ENCODE results near the gene KCNIP4. TPM values are rescaled to one million over a fixed set of nuclear protein-coding genes. Genes with fewer than 3 reads are reported as not detected.

KCNIP4 gene
- total and polyA plus RNA-seq, 2 donors (not counting 1 experiment from before 2014, with no cell fraction given) = not detected

DNA sequence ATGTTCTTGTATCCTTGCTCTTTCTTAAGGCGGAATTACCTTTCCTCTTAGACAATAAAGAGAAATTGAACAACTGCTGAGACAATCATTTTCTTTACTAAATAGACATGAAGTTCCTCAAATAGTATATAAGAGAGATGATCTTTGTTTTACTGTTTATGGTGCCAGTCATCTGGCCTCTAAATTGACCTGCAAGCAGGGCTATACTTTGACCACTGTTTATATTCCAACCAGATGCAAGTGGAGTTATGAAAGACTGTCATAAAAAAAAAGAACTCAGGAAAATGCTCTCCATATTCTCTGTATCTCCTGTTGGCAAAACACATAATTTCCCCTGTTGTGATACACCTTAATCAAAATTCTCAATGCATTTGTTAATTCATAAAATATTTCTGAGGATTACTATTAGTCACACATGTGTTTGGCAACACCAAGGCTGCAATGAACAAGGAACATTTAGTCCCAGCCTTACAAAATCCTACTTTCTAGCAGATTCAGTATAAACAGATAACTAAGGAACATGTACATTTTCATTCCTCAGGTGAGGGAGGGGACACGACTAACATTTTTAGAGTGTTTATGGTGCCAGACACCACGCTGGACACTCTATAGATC is 562.3 kb downstream of the KCNIP4 start:
- WGBS (ENCODE audit: insufficient coverage) = 60% methylated on average over 1 of the region's 3 CpGs
- Histone ChIP-seq H3K36me3 (replicated peaks in 1 of 2; ENCODE audit: control extremely low read depth in 1 of 2, control insufficient read depth in 1 of 2, extremely low read depth in 1 of 2, insufficient read depth in 2 of 2, low read length in 1 of 2) (no peaks in the 10 kb centered on the region), H3K27ac (ENCODE audit: low read length in 2 of 2) (no peak overlapping the region), H3K4me3 (ENCODE audit: control extremely low read depth in 1 of 5, extremely low read depth in 1 of 5, insufficient read depth in 1 of 5, low read depth in 2 of 5, low read length in 4 of 5) (no peak overlapping the region), H3K27me3 (replicated peaks in 1 of 4; ENCODE audit: control extremely low read depth in 1 of 4, control insufficient read depth in 3 of 4, insufficient read depth in 4 of 4, low read length in 3 of 4) (no peaks in the 10 kb centered on the region), H4K20me1 (ENCODE audit: control insufficient read depth, insufficient read depth, low read length, poor library complexity, severe bottlenecking) (no peaks in the 10 kb centered on the region), H3K9ac (ENCODE audit: low read length) (no peak overlapping the region), H3K4me1 (ENCODE audit: control insufficient read depth in 2 of 2, insufficient read depth in 2 of 2, low read length in 2 of 2) (no peaks in the 10 kb centered on the region), H3K79me2 (ENCODE audit: control insufficient read depth, insufficient read depth, low read length) (no peaks in the 10 kb centered on the region), H3K9me3 (ENCODE audit: control extremely low read depth in 1 of 3, control insufficient read depth in 2 of 3, insufficient read depth in 1 of 3, low read length in 2 of 3) (no peaks in the 10 kb centered on the region), H3K4me2 (replicated peaks; ENCODE audit: low read depth, low read length, poor library complexity, severe bottlenecking) (no peak overlapping the region), H2AFZ (ENCODE audit: insufficient read depth, low read depth, low read length, poor library complexity, severe bottlenecking) (no peak overlapping the region)
- DNase-seq (no peak), ATAC-seq (ENCODE audit: low read depth) (no peak)
- Mint-ChIP-seq H3K4me3 (no peak overlapping the region), H3K27me3 (no peaks in the 10 kb centered on the region), H3K4me1 (no peaks in the 10 kb centered on the region), H3K9me3 (ENCODE audit: insufficient read depth) (peaks cover 8% of the 10 kb centered on the region), H3K27ac (no peak overlapping the region)
- intact Hi-C loops (cut with micrococcal nuclease) = no loop called here
- TF ChIP-seq CTCF (IDR thresholded peaks at IDR 0.05) (no peak), EZH2 (IDR thresholded peaks at IDR 0.05; ENCODE audit: borderline replicate concordance, insufficient read depth, low read depth, low read length, poor library complexity, severe bottlenecking) (no peak)
- ChIA-PET CTCF (no interaction called here), POLR2A (no interaction called here)

DNA sequence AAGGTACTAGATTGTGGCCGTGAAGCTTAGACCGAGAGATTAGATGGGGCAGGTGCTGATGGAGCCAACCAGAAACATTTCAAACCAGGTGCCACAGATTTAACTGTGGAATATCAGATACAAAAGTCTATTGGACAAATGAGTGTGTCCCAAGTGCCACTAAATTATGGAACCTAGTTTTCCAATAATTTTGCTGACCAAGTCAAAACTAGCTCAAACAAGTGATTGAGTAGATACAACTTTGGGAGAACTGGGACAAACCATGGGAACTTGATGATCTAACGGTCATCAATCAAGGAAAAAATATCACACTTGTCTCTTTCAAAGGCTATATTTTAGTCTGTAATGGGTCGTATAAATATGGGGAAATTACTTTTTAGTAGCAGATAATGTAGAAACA is 562.9 kb downstream of the KCNIP4 start:
- H3K27ac ChIP-seq (ENCODE audit: low read length in 2 of 2) = no peak overlapping the region
- TF ChIP-seq EZH2 (IDR thresholded peaks at IDR 0.05; ENCODE audit: borderline replicate concordance, insufficient read depth, low read depth, low read length, poor library complexity, severe bottlenecking) (no peak), CTCF (IDR thresholded peaks at IDR 0.05) (no peak)
- ATAC-seq (ENCODE audit: low read depth) (no peak), DNase-seq (no peak)
- no peak overlapping the region for H3K4me3 Mint-ChIP-seq
- no peak overlapping the region for H2AFZ ChIP-seq (ENCODE audit: insufficient read depth, low read depth, low read length, poor library complexity, severe bottlenecking)
- H3K4me1 ChIP-seq (ENCODE audit: control insufficient read depth in 2 of 2, insufficient read depth in 2 of 2, low read length in 2 of 2) = no peaks in the 10 kb centered on the region
- no peaks in the 10 kb centered on the region for H3K9me3 ChIP-seq (ENCODE audit: control extremely low read depth in 1 of 3, control insufficient read depth in 2 of 3, insufficient read depth in 1 of 3, low read length in 2 of 3)
- ChIA-PET CTCF (no interaction called here), POLR2A (no interaction called here)
- H3K27me3 ChIP-seq (replicated peaks in 1 of 4; ENCODE audit: control extremely low read depth in 1 of 4, control insufficient read depth in 3 of 4, insufficient read depth in 4 of 4, low read length in 3 of 4) = no peaks in the 10 kb centered on the region
- no peaks in the 10 kb centered on the region for H3K36me3 ChIP-seq (replicated peaks in 1 of 2; ENCODE audit: control extremely low read depth in 1 of 2, control insufficient read depth in 1 of 2, extremely low read depth in 1 of 2, insufficient read depth in 2 of 2, low read length in 1 of 2)
- H3K27ac Mint-ChIP-seq = no peak overlapping the region
- H3K9ac ChIP-seq (ENCODE audit: low read length) = no peak overlapping the region
- H3K79me2 ChIP-seq (ENCODE audit: control insufficient read depth, insufficient read depth, low read length) = no peaks in the 10 kb centered on the region
- H3K4me1 Mint-ChIP-seq = no peaks in the 10 kb centered on the region
- H3K4me2 ChIP-seq (replicated peaks; ENCODE audit: low read depth, low read length, poor library complexity, severe bottlenecking) = no peak overlapping the region
- no peaks in the 10 kb centered on the region for H4K20me1 ChIP-seq (ENCODE audit: control insufficient read depth, insufficient read depth, low read length, poor library complexity, severe bottlenecking)
- no peaks in the 10 kb centered on the region for H3K27me3 Mint-ChIP-seq
- no peak overlapping the region for H3K4me3 ChIP-seq (ENCODE audit: control extremely low read depth in 1 of 5, extremely low read depth in 1 of 5, insufficient read depth in 1 of 5, low read depth in 2 of 5, low read length in 4 of 5)
- WGBS (ENCODE audit: insufficient coverage) = no CpG with 5 or more reads among the region's 4 CpGs
- intact Hi-C loops (cut with micrococcal nuclease) = no loop called here
- H3K9me3 Mint-ChIP-seq (ENCODE audit: insufficient read depth) = peaks cover 8% of the 10 kb centered on the region
